Measurements from ENCODE around the gene SIX3.

The SIX3 gene

GRCh38 chr2:44941551-44942234 lies at the start of gene SIX3:
TSS of gene SIX3 (plus strand) at chr2:44941702. CDS start at chr2:44942105, 403 bp downstream.
- DNase-seq (ENCODE audit: low read depth): no peak

- no peak for DNase-seq (ENCODE audit: low read depth)
Measured at GRCh38 chr2:44894058-44894457, 47.4 kb upstream of the SIX3 start.

DNA sequence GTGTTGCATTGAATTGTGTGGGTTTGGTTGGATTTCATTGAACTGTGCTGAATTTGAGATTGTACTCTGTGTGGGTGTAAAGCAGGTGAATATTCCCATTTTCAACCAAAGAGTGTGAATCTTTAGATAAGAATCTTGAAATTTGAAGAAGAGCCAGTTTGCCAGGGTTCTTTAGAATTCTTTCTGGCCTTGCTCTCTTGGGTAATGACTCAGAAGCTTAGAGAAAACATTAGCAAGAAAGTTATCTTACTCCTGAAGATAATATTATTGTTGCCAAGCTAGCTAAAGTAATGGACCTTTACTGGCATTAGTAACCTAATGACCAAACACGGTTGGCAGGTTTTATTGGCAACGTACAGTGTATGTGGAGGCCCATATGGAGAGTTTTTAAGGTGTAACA lies 46.4 kb upstream of the SIX3 start:
- no peak for DNase-seq (ENCODE audit: low read depth)

GRCh38 chr2:44897406-44897805 lies 44.1 kb upstream of the SIX3 start:
- no peak for DNase-seq (ENCODE audit: low read depth)

GRCh38 chr2:44902217-44903137 lies 39.0 kb upstream of the SIX3 start:
- DNase-seq (ENCODE audit: low read depth): no peak

GRCh38 chr2:44904578-44904977 lies 36.9 kb upstream of the SIX3 start:
- DNase-seq (ENCODE audit: low read depth): no peak

DNA sequence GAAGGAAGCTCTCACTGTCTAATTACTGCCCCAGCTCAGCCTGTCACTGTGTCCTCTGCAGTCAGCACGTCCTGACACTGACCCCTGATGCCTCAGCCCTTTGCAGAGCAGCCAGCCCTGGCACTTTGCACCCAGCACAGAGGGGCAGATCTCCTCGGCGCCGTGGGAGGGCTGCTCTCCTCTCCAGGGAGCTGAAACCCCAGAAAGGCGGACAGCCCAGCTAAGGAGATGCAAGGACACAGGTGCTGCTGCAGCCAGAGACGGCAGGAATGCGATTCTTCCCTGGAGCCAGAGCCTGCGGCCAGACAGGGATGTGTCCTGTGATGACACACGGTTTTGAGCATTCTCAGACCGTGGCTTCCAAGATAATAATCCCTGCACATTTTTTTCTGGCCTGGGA lies 34.5 kb upstream of the SIX3 start:
- DNase-seq (ENCODE audit: low read depth): no peak

DNA sequence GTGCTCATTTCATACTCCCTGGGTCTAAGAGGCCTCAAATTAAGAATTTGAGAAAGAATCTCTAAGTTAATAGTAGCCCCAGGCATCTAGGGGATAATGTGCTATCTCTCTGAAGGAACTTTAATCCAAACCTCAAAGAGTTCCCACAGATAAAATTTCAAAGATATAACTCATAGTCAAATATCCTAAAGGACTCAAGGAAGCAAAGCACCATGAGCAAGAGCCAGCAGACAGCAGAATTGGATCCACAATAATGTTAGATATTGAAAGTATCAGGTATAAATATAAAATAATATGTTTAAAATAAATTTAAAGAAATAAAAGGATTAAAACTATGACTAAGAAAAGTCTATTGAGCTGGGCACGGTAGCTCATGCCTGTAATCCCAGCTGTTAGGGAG lies 31.7 kb upstream of the SIX3 start:
- no peak for DNase-seq (ENCODE audit: low read depth)

DNA sequence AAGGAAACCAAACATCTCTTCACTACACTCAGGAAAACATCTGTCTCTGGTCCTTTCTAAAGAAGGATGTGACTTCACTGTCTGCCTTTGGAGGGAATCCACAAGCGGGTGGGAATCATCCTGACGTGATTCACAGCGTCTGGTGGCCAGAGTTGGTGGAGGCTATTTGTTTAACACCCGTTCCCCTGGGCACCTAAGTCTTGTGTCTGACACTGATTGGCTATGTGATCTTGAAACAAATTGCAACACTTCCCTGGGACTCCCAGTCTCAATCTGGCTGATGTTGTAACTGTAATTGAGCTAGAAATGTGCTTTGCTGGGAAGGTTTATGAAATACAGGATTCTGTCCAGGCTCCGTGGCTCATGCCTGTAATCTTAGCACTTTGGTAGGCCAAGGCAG lies 28.8 kb upstream of the SIX3 start:
- peak; percentile 28 for DNase-seq (ENCODE audit: low read depth)

- no peak for DNase-seq (ENCODE audit: low read depth)
Measured at GRCh38 chr2:44916291-44916690, 25.2 kb upstream of the SIX3 start.

GRCh38 chr2:44918095-44918775 lies 23.3 kb upstream of the SIX3 start:
- no peak for DNase-seq (ENCODE audit: low read depth)

- DNase-seq (ENCODE audit: low read depth): no peak
Measured at GRCh38 chr2:44920751-44921150, 20.8 kb upstream of the SIX3 start.

DNA sequence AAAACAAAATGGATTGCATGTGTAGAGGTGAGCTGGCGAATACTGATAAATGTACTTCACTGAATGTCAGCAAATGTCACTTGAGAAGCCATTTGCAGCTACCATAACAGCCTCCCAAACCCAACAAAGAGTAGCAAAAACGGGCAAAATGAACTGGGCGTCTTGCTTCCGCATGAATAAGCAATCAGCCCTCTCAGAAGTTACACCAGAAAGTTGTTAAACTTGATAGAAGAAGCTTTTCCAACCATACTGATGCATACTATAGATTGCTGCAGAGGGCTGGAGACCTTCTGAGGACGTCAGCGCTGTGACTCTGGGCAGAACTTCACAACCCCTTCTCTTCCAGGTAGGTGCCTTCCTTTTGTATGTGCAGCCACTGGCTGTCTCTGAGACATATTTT lies 18.7 kb upstream of the SIX3 start:
- no peak for DNase-seq (ENCODE audit: low read depth)

- no peak for DNase-seq (ENCODE audit: low read depth)
Measured at GRCh38 chr2:44925561-44926136, 15.9 kb upstream of the SIX3 start.

DNA sequence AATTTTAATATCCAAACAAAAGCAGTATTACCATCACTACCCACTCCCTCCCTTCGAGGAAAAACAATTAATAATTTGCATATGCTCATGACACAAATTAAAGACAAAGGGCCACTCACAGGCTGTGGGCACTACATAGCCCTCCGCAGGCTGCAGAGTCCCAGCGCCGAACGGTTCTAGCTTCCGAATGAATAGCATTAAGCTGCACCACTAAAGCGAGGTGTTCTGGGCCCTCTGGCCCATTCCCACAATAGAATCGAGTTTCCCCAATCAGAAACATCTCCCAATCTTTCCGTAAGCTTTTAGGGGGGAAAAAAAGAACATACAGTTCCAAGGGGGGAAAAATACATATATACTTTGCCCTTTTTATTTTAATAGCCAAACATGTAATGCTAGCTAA lies 14.5 kb upstream of the SIX3 start:
- no peak for DNase-seq (ENCODE audit: low read depth)

- DNase-seq (ENCODE audit: low read depth): no peak
Measured at GRCh38 chr2:44927985-44928482, 13.5 kb upstream of the SIX3 start.

DNA sequence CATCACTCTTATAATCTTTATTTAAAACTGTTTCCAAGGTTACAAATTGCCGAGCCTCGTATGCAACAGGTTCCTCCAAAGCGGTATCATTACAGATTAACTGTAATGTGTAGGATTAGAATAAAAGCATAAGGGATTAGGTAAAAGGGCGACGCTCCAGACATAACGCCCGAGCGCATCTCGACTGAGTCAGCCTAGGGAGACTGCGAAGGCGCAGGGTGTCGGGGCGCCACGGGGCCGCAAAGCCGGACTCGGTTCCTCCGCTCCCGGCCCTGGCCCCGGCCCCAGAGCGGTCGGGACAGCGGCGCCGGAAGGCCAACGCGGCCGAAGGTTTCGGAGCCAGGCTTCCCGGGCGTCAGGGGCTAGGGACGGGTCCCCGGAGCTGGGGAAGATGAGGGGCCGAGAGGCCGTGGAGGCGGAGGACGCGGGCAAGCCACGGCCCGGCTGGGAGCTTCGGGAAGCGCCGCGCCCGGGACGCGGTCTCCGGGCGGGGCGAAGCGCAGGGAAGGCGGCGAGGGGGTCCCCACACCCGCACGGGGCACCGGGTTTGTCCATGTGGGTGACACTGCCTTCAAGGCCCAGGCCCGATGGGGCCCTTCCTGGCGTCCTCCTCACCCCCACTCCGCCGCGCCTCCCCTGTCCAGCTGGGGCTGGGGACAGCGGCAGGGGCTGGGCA lies 12.9 kb upstream of the SIX3 start:
- no peak for DNase-seq (ENCODE audit: low read depth)

DNA sequence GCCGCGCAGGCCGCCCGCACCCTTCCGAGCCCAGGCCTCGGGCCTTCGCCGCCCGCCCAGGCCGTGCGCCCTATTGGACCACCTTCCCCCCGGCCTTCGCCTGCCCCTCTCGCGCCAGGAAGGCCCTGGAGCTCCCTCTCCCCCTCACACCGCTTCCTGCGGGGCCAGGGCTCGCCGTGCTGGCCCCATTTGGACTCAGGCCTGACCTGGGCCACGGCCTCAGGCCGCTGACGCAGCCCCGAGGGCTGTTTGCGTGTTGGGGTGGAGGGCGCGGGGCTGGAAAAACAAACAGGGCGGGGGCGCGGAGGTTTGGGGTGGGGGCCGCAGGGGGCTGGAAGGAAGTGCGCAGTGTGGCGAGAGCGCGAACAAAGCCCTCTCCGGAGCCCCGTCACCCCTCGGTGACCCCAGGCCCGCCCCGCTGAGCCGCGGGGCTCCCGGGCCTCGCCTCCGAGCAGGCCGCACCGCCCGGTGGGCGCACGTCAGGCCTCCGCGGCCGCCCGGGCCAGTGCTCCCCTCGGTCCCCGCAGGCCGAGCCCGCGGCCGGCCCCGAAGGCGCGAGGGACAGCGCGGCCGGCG lies 12.3 kb upstream of the SIX3 start:
- DNase-seq (ENCODE audit: low read depth): no peak

GRCh38 chr2:44929735-44930273 lies 11.7 kb upstream of the SIX3 start:
- no peak for DNase-seq (ENCODE audit: low read depth)

GRCh38 chr2:44930274-44931197 lies 11.0 kb upstream of the SIX3 start:
- no peak for DNase-seq (ENCODE audit: low read depth)

Measured in GM04504 (cell line).